ENCODE results near the gene ASIC4. TPM values are rescaled to one million over a fixed set of nuclear protein-coding genes. Genes with fewer than 3 reads are reported as not detected.

The ASIC4 gene
- polyA plus RNA-seq, 4 donors = 0.06 to 0.37 (median 0.19) TPM

DNA sequence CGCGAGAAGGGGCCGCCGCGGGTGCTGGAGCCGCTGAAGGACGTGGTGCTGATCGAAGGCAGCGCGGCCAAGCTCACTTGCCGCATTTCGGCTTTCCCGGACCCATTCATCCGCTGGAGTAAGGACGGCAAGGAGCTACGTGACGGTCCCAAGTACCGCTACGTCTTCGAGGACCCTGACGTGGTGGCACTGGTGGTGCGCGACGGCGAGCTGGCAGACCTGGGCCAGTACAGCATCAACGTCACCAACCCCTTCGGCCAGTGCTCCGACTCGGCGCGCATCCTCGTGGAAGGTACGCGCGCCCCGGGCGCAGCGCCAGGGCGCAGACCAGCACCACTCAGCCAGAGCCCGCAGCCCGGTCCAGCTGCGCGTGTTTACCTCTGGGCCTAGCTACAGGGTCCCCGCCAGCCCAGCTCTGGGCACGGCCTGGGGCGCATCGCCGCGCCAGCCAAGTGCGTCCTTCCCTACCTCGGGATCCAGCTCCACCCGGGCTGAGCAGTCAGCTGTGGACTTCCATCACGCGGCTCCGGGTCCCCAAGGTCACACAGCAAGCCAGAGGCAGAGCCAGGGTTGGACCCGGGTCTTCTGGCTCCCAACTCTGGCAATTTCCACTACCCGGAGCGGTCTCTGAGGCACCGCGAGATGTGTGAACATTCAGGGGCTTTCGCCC, 17.3 kb upstream of the ASIC4 start:
- no peak for DNase-seq (ENCODE audit: low read depth in 4 of 4, low spot score in 3 of 4)

GRCh38 chr2:219497495-219498279, 16.6 kb upstream of the ASIC4 start:
- DNase-seq (ENCODE audit: low read depth in 4 of 4, low spot score in 3 of 4) = no peak

DNA sequence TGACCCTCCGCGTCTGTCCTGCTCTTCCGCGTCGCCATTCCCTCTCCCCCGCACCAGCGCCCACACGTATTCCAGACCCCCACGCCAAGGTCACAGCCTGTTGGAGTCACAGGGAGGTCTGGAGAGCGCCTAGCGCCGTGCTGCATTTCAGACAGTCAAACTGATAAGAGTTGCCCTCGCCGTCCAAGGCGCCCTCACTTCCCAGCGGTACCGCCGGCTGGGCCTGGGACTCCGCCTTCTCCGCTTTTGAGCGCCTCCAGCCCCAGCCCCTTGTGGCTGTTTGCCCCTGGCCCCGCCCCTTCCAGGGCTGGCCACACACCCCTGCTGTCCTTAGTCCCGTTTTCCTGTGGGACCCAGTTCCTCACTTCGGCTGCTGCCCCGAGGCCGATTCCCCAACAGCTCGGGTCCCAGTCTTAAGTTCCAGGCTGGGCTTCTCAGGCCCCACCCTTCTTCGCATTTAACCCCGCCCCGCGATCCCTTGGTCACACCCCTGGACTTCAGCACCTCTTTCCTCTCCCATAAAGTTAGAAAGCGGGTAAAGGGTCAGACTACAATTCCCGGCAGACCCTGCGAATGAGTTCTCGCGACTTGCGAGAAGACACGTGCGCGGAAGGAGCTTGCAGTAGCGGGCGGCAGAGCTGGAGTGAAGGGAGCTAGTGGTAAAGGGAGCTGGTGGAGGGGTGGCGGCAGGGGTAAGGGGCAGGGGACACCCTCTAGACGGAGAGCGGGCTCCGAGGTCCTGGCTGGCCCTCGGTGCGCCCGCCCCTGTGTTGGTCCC, 15.8 kb upstream of the ASIC4 start, which contains the start of gene GMPPA:
TSS of gene GMPPA (plus strand) at position 612 of the 778 bp plus-strand sequence. CDS start 1,085 bp downstream, outside the sequence.
- DNase-seq (ENCODE audit: low read depth in 4 of 4, low spot score in 3 of 4) = peak; percentile 94 to 96 (median 96)

GRCh38 chr2:219499058-219499307, 15.3 kb upstream of the ASIC4 start:
- no peak for DNase-seq (ENCODE audit: low read depth in 4 of 4, low spot score in 3 of 4)

- DNase-seq (ENCODE audit: low read depth in 4 of 4, low spot score in 3 of 4) = no peak
Measured at GRCh38 chr2:219499555-219499954, 14.7 kb upstream of the ASIC4 start.

- no peak for DNase-seq (ENCODE audit: low read depth in 4 of 4, low spot score in 3 of 4)
Measured at GRCh38 chr2:219500135-219500534, 14.1 kb upstream of the ASIC4 start.

- DNase-seq (ENCODE audit: low read depth in 4 of 4, low spot score in 3 of 4) = no peak
Measured at GRCh38 chr2:219501849-219502248, 12.4 kb upstream of the ASIC4 start.

GRCh38 chr2:219502618-219503017, 11.7 kb upstream of the ASIC4 start:
- DNase-seq (ENCODE audit: low read depth in 4 of 4, low spot score in 3 of 4) = no peak

DNA sequence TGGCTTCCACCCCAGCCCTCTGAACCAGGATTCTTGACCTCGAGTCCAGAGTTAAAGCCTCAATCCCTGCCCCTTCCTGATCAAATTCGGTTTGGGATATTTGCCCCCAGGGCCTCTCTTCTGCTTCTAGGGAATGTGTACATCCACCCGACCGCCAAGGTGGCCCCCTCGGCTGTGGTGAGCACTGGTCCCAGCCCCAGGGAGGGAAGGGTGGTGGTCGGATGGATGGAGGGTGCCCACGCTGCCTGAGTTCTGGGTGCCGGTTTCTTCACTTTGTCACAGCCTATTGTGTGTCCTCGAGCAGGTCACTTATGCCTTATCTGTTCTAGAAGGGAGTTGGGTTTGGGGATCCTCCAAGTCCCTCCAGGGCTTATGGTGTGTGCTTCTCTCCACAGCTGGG, 8.7 kb upstream of the ASIC4 start:
- no peak for DNase-seq (ENCODE audit: low read depth in 4 of 4, low spot score in 3 of 4)

GRCh38 chr2:219506153-219506801, 8.0 kb upstream of the ASIC4 start:
- no peak for DNase-seq (ENCODE audit: low read depth in 4 of 4, low spot score in 3 of 4)

- DNase-seq (ENCODE audit: low read depth in 4 of 4, low spot score in 3 of 4) = no peak
Measured at GRCh38 chr2:219506802-219507526, 7.3 kb upstream of the ASIC4 start.

- DNase-seq (ENCODE audit: low read depth in 4 of 4, low spot score in 3 of 4) = no peak
Measured at GRCh38 chr2:219507581-219508443, 6.5 kb upstream of the ASIC4 start.

DNA sequence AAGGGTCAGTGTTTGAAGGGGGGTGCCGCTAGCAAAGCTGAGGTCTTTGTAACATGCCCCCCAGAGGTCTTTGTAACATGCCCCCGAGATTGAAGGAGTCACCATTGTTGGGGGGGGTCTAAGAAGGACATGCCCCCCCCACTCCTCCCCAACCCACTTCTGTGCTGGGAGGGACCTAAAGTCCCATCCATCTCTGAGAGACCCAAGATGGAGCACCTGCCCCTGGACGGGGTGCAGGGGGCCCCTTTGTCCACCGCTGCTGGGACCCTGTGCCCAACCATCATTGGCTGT, 5.9 kb upstream of the ASIC4 start:
- DNase-seq (ENCODE audit: low read depth in 4 of 4, low spot score in 3 of 4) = no peak

DNA sequence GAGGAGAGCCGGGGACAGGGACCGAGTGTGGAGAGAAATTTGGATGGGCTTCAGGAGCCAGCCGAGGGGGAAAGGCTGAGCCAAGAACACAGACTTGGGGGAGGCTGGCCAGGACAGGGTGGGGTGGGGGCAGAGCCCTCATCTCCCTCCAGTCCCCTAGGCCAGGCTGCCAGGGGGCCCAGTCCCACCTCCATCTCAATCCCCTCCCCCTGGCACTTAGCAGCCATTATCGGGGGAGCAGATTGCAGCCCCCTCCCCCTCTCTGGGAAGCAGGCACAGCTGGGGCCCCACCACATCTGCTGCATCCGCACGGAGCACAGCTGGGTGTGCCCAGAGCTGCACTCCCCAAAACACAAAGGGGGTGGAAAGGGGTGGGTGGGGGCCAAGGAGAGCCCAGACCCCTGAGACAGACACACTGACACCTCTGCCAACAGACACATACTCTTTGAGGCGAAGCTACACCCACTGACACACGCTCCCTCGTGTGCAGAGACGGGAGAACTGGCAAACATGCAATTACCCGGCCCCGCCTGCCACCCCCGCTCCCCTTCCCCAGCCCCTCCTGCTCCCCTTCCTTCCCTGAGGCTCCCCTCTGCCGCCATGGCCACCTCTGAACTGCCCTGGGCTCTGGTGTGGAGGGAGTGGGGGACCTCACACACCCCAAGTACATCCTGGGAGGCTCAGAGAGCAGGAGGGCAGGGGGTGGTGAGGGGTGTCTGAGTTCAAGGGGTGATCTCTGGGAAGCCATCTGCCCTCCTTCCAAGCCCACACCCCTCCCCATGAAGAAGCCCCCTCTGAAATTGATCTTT, 5.1 kb upstream of the ASIC4 start:
- DNase-seq (ENCODE audit: low read depth in 4 of 4, low spot score in 3 of 4) = no peak

DNA sequence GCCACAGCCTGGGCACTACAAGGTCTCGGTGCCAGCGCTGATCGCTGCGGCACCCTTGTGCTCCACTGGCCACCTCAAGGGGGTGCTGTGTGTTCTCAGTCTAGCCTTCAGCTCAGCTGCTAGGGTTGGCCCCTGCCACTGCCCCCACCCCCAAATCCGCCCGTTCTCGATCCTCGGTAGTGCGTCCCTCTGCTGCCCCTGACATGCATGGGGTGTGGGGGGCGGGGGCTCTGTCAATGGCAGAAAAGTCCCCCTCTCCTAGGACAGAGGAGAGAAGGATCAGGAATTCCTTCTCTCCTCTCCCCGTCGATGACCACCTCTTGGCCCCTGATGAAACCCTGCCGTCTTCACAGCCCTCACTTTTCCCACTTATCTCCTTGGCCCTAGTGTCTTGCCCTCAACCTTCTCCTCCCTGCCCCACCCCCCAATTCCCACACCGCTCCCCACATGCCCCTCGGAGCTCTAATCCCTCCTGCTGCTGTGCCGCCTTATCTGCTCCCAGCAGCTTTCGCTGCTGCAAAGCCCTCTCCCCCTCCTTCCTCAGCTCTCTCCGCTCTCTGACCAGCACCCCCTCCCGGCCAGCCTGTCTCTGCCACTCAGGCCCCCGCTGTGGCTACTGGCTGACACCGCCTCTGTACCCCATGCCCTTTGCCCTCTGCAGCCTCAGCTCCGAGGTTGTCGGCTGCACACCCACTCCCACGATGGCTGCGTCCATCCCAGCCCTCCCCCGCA, 4.3 kb upstream of the ASIC4 start:
- no peak for DNase-seq (ENCODE audit: low read depth in 4 of 4, low spot score in 3 of 4)

DNA sequence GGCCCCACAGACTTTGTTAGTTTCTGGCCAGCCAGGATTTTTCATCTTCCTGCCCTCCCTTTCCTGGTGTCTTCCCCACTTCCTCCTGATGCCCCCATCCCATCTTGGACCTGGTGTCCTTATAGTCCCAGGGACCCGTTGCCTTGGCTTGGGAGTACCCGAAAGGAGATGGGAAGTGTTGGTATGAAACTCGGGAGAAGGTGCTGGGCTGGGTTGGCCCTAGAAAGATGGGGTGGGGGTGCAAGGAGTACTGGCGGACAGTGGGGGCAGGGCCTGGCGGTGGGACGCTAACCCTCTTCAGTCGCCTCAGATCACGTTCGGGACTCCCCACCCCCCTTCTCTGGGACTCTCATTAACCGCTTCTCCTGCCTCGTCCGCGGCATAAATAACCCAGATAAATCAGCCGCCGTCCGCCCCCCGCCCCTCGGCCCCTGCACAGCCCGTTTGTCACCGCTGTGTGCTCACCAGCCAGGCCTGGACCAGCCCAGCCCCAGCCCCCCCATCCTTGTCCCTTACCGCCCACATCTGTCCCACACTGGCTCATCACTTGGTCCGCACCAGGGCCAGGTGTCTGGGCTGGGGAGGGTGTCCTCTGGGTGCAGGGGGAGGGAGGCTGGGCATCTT, 3.7 kb upstream of the ASIC4 start:
- DNase-seq (ENCODE audit: low read depth in 4 of 4, low spot score in 3 of 4) = no peak

- DNase-seq (ENCODE audit: low read depth in 4 of 4, low spot score in 3 of 4) = no peak
Measured at GRCh38 chr2:219511547-219512325, 2.5 kb upstream of the ASIC4 start.

Measured in left renal pelvis (tissue), 4 donors.